ENCODE measurements around the gene MUC15. TPM values are rescaled to one million over a fixed set of nuclear protein-coding genes. Genes with fewer than 3 reads are reported as not detected.

MUC15 gene
- total and polyA plus RNA-seq, 2 of the 4 experiments (the other 2 are of a cell fraction) = not detected

- TF ChIP-seq NFE2L2 (IDR thresholded peaks at IDR 0.05; ENCODE audit: low read depth, low read length) = no peak
These were observed at the start of gene MUC15 (continued) for GRCh38 chr11:26571861-26572654.

- Histone ChIP-seq H4K91ac (ENCODE audit: insufficient read depth, low read depth, low read length) (no peak overlapping the region), H3K4ac (ENCODE audit: low read depth, low read length) (no peak overlapping the region), H3K36me3 (ENCODE audit: control insufficient read depth, insufficient read depth, low read length) (no peaks in the 10 kb centered on the region), H3K27ac (ENCODE audit: insufficient read depth, low read length) (no peak overlapping the region), H2BK15ac (ENCODE audit: low read depth, low read length) (no peak overlapping the region), H3K4me2 (ENCODE audit: low read depth, low read length) (no peak overlapping the region), H3K9ac (ENCODE audit: low read depth, low read length) (no peak overlapping the region), H2BK5ac (ENCODE audit: low read depth, low read length, poor library complexity, severe bottlenecking) (no peak overlapping the region), H2BK120ac (ENCODE audit: low read depth, low read length) (no peak overlapping the region), H3K4me1 (ENCODE audit: control insufficient read depth, insufficient read depth, low read length) (no peaks in the 10 kb centered on the region), H3K4me3 (ENCODE audit: insufficient read depth, low read depth, low read length) (no peak overlapping the region), H3K14ac (replicated peaks; ENCODE audit: low read depth, low read length) (no peak overlapping the region), H2BK20ac (ENCODE audit: low read depth, low read length) (no peak overlapping the region), H2AFZ (replicated peaks; ENCODE audit: low read length, poor library complexity) (no peak overlapping the region), H3K56ac (ENCODE audit: extremely low read depth, insufficient read depth, low read length) (no peak overlapping the region), H3K9me1 (ENCODE audit: insufficient read depth, low read length) (no peaks in the 10 kb centered on the region), H4K8ac (ENCODE audit: low read depth in 2 of 2, low read length in 2 of 2) (no peak overlapping the region), H3K27me3 (ENCODE audit: control insufficient read depth, insufficient read depth, low read length) (no peaks in the 10 kb centered on the region), H3K23ac (ENCODE audit: low read depth, low read length) (no peak overlapping the region), H2AK5ac (ENCODE audit: low read depth, low read length) (no peak overlapping the region), H4K5ac (ENCODE audit: low read depth, low read length) (no peak overlapping the region), H3K9me3 (ENCODE audit: control insufficient read depth, insufficient read depth, low read length) (no peaks in the 10 kb centered on the region), H4K20me1 (ENCODE audit: insufficient read depth, low read length) (no peaks in the 10 kb centered on the region), H2AK9ac (replicated peaks; ENCODE audit: low read depth, low read length, poor library complexity) (no peak overlapping the region), H3K79me1 (ENCODE audit: low read depth in 1 of 2, low read length in 2 of 2) (no peaks in the 10 kb centered on the region), H3K18ac (ENCODE audit: low read depth, low read length) (no peak overlapping the region)
- ChIA-PET CTCF (no interaction called here), POLR2A (ENCODE audit: unreplicated experiment) (no interaction called here)
- no peak for TF ChIP-seq FOS (IDR thresholded peaks at IDR 0.05; ENCODE audit: low read depth, low read length)
- TF ChIP-seq RAD21 (IDR thresholded peaks at IDR 0.05; ENCODE audit: low read length) = no peak
- peak; percentile 96 for ATAC-seq (ENCODE audit: low read depth)
- no TSS peak for BruUV-seq (replicated peaks)
- in situ Hi-C loops (cut with MboI; ENCODE audit: low sequenced_read_pairs) (no loop called here), dilution Hi-C loops (cut with HindIII; ENCODE audit: low sequenced_read_pairs, unreplicated experiment) (no loop called here), intact Hi-C loops (cut with micrococcal nuclease) (no loop called here)
- DNase-seq = peak; percentile 52
These were observed 49.1 kb upstream of the MUC15 start for GRCh38 chr11:26621132-26621531.

Measured in IMR-90 (cell line).